GM21576 (cell line): ENCODE data around the gene BBS9.

Source experiments
- ATAC-seq: cut with Tn5 transposase; IDR thresholded peaks from one replicate; pipeline ENCODE4 v1.9.1; 2021; ENCODE audit warnings: mild to moderate bottlenecking, moderate library complexity; ENCODE audit not compliant: unreplicated experiment

Gene BBS9

DNA sequence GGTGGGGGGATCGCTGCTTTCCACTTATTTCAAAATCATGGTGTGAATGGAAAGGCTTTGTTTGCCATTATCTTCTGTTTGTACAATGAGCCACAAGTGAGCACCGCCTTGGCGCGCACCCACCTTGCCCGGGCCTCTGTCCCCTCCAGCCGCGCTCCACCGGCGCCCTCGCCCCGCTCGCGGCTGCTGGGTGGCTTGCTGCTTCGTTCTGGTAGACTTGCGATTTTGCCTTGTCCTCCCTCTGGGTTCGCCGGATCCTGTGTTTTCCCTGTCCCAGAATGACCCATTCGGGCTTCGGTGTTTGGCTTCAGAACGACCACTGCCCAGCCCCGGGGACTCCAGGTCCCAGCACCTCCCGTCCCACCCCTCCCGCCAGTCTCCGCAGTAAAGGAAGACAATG is 503.0 kb downstream of the BBS9 start:
- no peak for ATAC-seq

DNA sequence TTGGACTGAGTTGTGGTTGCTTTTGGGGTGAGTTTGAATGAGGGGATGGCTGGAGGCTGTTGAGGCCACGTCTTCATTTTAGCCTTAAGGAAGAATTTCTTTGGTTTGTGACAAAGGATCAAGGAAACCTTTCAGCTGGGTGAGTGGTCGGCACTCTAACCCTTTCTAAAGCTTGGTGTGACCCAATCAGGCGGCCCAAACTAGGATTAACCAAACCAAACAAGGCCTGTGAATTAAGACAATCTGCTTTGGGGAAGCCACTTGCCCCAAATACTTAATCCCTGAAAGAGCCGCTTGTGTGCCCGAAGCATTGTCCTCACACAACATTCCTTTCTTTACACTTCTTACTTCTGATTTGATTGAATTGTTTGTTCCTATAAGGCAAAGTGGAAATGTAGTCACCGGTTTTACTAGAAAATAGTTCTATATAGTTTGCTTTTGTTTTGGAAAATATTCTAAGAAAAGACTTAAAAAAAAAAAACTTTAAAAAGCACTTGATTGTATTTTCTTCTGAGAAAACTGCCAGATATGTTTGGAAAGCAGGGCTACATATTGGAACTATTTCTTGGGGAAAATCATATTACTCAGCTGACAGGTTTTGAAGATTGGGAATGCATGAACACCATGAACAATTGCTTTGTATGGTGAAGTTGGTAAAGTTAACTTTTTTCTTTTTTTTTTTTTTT is 503.6 kb downstream of the BBS9 start:
- ATAC-seq = no peak

GRCh38 chr7:33634606-33635005 is 505.2 kb downstream of the BBS9 start:
- no peak for ATAC-seq

DNA sequence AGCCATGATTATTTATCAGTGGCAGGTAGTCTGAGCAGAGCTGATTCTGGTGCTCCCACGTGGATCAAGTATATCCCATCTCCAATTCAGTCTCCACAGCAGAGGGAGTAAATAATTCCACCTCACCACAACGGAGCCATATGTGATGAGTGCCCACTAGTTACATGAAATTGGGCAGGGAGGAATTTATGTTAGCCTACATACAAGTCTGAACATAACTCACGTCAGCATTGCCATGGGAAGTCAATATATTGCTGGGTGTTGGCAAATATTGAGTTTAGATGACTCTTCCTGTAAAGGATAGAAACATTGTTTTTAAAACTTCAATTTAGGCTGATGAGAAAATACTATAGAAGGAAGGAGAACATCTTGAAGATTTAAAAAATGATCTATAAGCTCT is 507.0 kb downstream of the BBS9 start:
- ATAC-seq = no peak

- ATAC-seq = no peak
Measured at GRCh38 chr7:33639552-33640197, 510.3 kb downstream of the BBS9 start.

DNA sequence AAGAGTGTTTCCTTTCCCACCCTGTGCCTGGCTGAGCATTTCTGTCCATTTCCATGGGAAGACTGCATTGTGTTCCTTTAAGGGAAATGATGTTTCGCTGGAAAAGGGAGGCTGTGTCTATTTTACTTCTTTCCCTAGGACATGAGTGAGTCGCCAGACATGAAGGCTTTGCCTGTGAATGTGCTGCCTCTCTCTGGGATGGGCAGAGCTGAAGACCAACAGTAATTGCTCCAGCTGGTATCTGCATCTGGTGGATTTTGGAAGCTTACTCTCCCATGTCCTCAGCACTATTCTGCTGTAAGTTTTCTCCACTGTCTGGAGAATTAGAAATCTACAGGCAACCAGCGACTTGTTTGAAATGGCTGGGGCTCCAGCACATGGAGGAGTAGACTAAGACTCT is 511.4 kb downstream of the BBS9 start:
- no peak for ATAC-seq

DNA sequence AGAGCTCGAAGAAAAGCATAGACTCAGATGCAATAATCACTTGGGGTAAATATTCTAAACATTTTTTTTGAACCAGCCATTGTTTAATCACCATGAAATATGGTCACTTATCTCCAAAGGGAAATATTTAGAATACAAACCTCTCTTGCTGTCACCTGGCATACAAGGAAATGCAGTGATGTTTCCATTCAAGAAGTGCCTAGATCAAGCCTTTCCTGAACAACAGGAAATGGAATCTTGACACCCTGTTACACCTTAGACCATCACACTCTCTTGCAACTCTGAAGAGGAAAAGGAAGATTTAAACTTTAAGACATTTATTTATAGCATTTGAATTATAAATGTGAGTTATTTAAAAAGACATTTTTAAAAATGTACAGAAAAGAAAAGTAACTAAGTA is 512.9 kb downstream of the BBS9 start:
- ATAC-seq = no peak

- ATAC-seq = no peak
Measured at GRCh38 chr7:33643530-33643929, 514.2 kb downstream of the BBS9 start.

- no peak for ATAC-seq
Measured at GRCh38 chr7:33644489-33644888, 515.1 kb downstream of the BBS9 start.

GRCh38 chr7:33645104-33645503 is 515.7 kb downstream of the BBS9 start:
- no peak for ATAC-seq

- no peak for ATAC-seq
Measured at GRCh38 chr7:33646166-33646565, 516.8 kb downstream of the BBS9 start.

DNA sequence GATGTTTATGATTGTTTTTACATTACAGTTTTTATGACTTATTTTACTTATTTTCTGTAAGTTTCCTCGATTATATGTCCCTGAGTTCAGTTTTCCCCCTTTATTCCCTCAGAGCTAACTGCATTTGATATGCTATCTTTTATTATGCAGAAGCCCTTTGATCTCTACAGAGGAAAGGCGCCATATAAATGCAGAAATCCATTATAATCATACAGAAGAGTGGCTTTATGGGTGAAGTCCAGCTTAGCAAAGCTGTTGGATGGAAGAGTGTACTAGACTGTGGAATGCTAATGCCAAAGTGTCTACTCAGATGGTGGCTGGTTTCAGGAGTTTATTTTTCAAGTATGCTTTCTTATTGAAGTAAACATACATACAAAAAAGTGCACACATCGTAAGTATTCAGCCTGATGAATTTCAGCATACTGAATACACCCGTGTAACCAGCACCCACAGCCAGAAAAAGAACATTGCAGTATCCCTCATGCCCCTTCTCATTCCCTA is 517.6 kb downstream of the BBS9 start:
- no peak for ATAC-seq

DNA sequence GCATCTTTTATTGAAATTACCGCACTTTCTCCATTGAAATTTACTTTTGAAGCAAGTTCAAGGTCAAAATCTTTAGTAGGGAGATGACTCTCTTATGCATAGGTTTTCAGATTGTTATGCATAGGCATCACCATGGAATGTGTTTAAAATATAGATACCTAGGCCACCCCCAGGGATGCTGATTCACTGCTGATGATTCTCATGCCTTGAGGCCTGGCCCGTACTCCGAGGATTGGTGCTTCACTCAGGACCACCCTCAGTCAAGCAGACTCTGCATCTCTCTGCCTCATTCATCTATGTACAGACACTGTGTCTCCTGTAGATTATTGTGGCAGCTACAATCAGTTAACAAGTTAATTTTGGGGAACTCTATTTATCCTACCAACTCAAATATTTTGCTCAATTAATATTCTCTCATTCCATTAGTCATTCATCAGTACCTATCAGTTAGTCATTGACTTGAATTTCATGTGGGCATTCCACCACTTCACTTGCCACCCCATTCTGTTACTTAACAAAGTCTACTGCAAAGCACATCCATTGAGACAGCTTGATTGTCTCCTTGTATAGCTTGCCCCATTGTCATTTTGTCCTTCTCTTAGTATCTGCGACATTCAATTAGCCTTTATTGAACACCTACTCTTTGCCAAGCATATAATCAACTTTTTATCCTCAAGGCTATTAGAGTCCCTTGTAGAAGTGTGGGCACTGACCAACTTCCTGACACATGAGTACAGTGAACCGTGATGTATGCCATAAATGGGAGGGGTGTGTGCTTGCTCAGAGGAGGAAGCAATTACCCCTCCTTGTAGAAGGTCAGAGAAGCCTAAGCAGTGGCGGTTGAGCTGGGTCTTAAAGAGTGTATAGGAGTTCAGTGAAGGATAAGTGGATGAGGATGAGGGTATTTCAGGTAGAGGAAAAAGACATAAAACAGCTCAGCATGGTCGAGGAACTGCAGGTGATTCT is 520.4 kb downstream of the BBS9 start:
- ATAC-seq = no peak

DNA sequence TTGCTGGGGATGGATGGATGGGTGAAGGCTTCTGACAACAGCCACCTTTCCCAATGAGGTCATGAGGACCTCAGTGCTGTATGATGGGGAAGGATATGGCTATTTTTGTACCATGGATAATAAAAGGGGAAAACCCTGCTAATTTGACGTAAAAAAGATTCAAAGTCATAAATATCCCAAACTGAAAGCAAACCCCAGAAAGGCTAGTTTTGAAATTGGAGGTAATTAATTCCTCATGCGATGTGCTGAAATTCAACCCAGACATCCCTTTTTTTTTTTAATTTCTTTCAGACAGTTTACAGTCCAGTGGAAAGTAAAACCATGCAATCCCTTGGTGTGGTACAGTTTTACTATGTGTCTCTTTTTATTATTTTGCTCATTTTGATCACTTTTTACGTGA is 521.5 kb downstream of the BBS9 start:
- ATAC-seq = no peak

DNA sequence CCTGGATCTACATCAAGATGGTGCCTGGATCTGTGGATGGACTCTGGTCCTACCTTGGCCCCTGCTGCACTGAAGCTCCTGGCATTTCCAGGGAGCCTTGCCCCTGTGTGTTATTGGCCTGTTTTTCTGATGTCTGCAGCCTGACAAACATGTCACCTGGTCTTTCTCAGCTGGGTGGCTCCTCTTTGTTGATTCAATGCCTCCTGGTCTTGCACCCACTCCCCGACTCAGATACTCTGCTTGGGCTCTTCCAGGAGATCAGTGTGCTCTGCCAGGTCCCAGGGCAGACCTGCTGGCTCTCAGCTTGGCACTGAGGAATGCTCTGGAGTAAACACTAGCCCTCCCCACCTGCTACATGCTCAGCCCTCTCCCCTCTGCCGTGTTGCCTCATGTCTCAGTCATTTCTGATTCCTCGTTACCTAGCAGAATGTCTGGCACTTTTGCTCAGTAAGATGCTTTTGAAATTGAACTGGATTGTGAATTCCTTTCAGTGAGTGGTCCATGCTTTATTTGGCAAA is 522.7 kb downstream of the BBS9 start:
- ATAC-seq = no peak

DNA sequence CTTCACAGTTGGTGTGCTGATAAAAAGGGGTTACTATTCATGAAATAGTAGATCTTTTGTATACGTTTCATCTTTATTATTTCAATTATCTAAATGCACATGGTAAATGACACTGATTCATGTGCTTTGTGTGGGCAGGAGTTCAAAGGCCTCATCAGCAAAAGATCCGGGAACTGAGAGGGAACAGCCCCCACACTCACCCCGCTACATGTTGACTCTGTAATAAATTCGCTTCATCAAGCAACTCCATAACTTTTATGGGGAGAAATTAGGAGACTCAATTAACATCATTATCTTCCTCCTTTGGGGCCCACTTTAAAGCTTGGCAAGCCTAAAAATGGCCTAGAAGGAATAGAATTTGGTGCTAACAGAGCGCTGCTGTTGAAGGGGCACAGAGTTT is 525.3 kb downstream of the BBS9 start:
- ATAC-seq = no peak
